IMR-90 (cell line): Measurements from ENCODE around the gene TXNDC5. TPM values are rescaled to one million over a fixed set of nuclear protein-coding genes. Genes with fewer than 3 reads are reported as not detected.

Experiments used
- ATAC-seq: fragments of 200-7000 bp; cut with Tn5 transposase; 2 replicates; pipeline ENCODE4 v1.9.1; 2020; ENCODE audit warnings: low read depth, mild to moderate bottlenecking, moderate library complexity
- BruUV-seq: library from RNA; stranded (reverse); fragments of 400-500 nt; replicated peaks from 2 replicates; lab custom pipeline; 2021; lab: Mats Ljungman, UMichigan
- CTCF ChIA-PET: fragments of 300-600 bp; formaldehyde crosslinking; extraction: SDS; loops from one replicate; lab custom pipeline; 2021; ENCODE audit warnings: antibody characterized with exemption; lab: Yijun Ruan, JAX
- POLR2A ChIA-PET: fragments of 300-600 bp; sonication (Branson Sonifier 250); formaldehyde crosslinking; loops from one replicate; lab custom pipeline; 2022; ENCODE audit warnings: antibody characterized with exemption; ENCODE audit not compliant: unreplicated experiment; lab: Charles Lee
- DNase-seq: peaks from one replicate; pipeline ENCODE4 v3.0.0; 2013
- H2AFZ ChIP-seq: replicated peaks from 2 replicates; pipeline ENCODE3; 2013; ENCODE audit warnings: low read length, mild to moderate bottlenecking; ENCODE audit not compliant: poor library complexity
- H2AK5ac ChIP-seq: 2 replicates; pipeline ENCODE4 v1.6.1; 2013; ENCODE audit warnings: low read depth, low read length, inconsistent platforms
- H2AK9ac ChIP-seq: replicated peaks from 2 replicates; pipeline ENCODE3; 2013; ENCODE audit warnings: mild to moderate bottlenecking, low read depth, low read length, moderate library complexity; ENCODE audit not compliant: poor library complexity
- H2BK120ac ChIP-seq: 2 replicates; pipeline ENCODE4 v1.6.1; 2013; ENCODE audit warnings: low read depth, low read length, inconsistent platforms
- H2BK15ac ChIP-seq: 3 replicates; pipeline ENCODE4 v1.6.1; 2013; ENCODE audit warnings: low read depth, low read length, inconsistent platforms
- H2BK20ac ChIP-seq: 2 replicates; pipeline ENCODE4 v1.6.1; 2013; ENCODE audit warnings: low read depth, mild to moderate bottlenecking, inconsistent platforms, low read length, moderate library complexity
- H2BK5ac ChIP-seq: 2 replicates; pipeline ENCODE4 v1.6.1; 2013; ENCODE audit warnings: mild to moderate bottlenecking, low read depth, low read length, inconsistent platforms; ENCODE audit not compliant: poor library complexity, severe bottlenecking
- H3K14ac ChIP-seq: replicated peaks from 2 replicates; pipeline ENCODE4 v1.6.1; 2013; ENCODE audit warnings: low read depth, low read length, inconsistent platforms
- H3K18ac ChIP-seq: 2 replicates; pipeline ENCODE4 v1.6.1; 2013; ENCODE audit warnings: low read depth, low read length, control low read depth
- H3K23ac ChIP-seq: 2 replicates; pipeline ENCODE4 v1.6.1; 2013; ENCODE audit warnings: low read depth, low read length, inconsistent platforms
- H3K27ac ChIP-seq: 2 replicates; pipeline ENCODE4 v1.5.1; 2013; ENCODE audit warnings: mild to moderate bottlenecking, control low read depth, low read length; ENCODE audit not compliant: insufficient read depth
- H3K27me3 ChIP-seq: 2 replicates; pipeline ENCODE4 v1.6.1; 2013; ENCODE audit warnings: low read length; ENCODE audit not compliant: control insufficient read depth, insufficient read depth
- H3K36me3 ChIP-seq: 2 replicates; pipeline ENCODE4 v1.6.1; 2013; ENCODE audit warnings: low read length, mixed read lengths; ENCODE audit not compliant: control insufficient read depth, insufficient read depth
- H3K4ac ChIP-seq: 2 replicates; pipeline ENCODE4 v1.6.1; 2013; ENCODE audit warnings: low read depth, low read length, inconsistent platforms
- H3K4me1 ChIP-seq: 2 replicates; pipeline ENCODE4 v1.6.1; 2013; ENCODE audit warnings: low read length, mixed read lengths; ENCODE audit not compliant: control insufficient read depth, insufficient read depth
- H3K4me2 ChIP-seq: 2 replicates; pipeline ENCODE4 v1.6.1; 2013; ENCODE audit warnings: low read depth, mild to moderate bottlenecking, control low read depth, low read length, moderate library complexity
- H3K4me3 ChIP-seq: 2 replicates; pipeline ENCODE4 v1.5.1; 2013; ENCODE audit warnings: low read depth, mild to moderate bottlenecking, control low read depth, low read length, moderate library complexity; ENCODE audit not compliant: insufficient read depth
- H3K56ac ChIP-seq: 2 replicates; pipeline ENCODE4 v1.6.1; 2013; ENCODE audit warnings: low read length, inconsistent platforms; ENCODE audit not compliant: insufficient read depth; ENCODE audit errors: extremely low read depth
- H3K79me1 ChIP-seq, 2 experiments: 2 replicates each; pipeline ENCODE4 v1.6.1; 2013; ENCODE audit warnings: low read length in 2 of 2, inconsistent platforms in 1 of 2, low read depth in 1 of 2
- H3K9ac ChIP-seq: 2 replicates; pipeline ENCODE4 v1.6.1; 2013; ENCODE audit warnings: low read depth, low read length, control low read depth
- H3K9me1 ChIP-seq: 2 replicates; pipeline ENCODE4 v1.6.1; 2013; ENCODE audit warnings: low read length, inconsistent platforms; ENCODE audit not compliant: insufficient read depth
- H3K9me3 ChIP-seq: 2 replicates; pipeline ENCODE4 v1.6.1; 2013; ENCODE audit warnings: low read length; ENCODE audit not compliant: control insufficient read depth, insufficient read depth
- H4K20me1 ChIP-seq: 2 replicates; pipeline ENCODE4 v1.6.1; 2013; ENCODE audit warnings: low read length, inconsistent platforms; ENCODE audit not compliant: insufficient read depth
- H4K5ac ChIP-seq: 2 replicates; pipeline ENCODE4 v1.6.1; 2013; ENCODE audit warnings: mild to moderate bottlenecking, low read depth, low read length, control low read depth
- H4K8ac ChIP-seq, 2 experiments: 2 replicates each; pipeline ENCODE4 v1.6.1; 2013; ENCODE audit warnings: low read depth in 2 of 2, low read length in 2 of 2, control low read depth in 1 of 2, inconsistent platforms in 1 of 2
- H4K91ac ChIP-seq: 2 replicates; pipeline ENCODE4 v1.6.1; 2013; ENCODE audit warnings: low read depth, low read length, inconsistent platforms; ENCODE audit not compliant: insufficient read depth
- CEBPB ChIP-seq: IDR thresholded peaks from 2 replicates; pipeline ENCODE4 v1.6.1; 2012; ENCODE audit warnings: low read depth, low read length, improper control_type of control experiment
- FOS ChIP-seq: fragments of 150-350 bp; IDR thresholded peaks from 2 replicates; pipeline ENCODE4 v1.6.1; 2016; ENCODE audit warnings: low read depth, low read length
- MAZ ChIP-seq: IDR thresholded peaks from 2 replicates; pipeline ENCODE4 v1.6.1; 2012; ENCODE audit warnings: low read depth, mild to moderate bottlenecking, low read length, improper control_type of control experiment, moderate library complexity, borderline replicate concordance
- NFE2L2 ChIP-seq: fragments of 150-350 bp; IDR thresholded peaks from 2 replicates; pipeline ENCODE4 v1.6.1; 2016; ENCODE audit warnings: low read depth, mild to moderate bottlenecking, low read length
- RAD21 ChIP-seq: IDR thresholded peaks from 2 replicates; pipeline ENCODE4 v1.6.1; 2012; ENCODE audit warnings: low read length, improper control_type of control experiment
- RCOR1 ChIP-seq: IDR thresholded peaks from 2 replicates; pipeline ENCODE4 v1.6.1; 2012; ENCODE audit warnings: mild to moderate bottlenecking, low read length, improper control_type of control experiment; ENCODE audit not compliant: insufficient replicate concordance
- WGBS, 2 experiments: methylation state at CpG; one replicate each; pipeline versions ENCODE4 v1.1.5 to v1.1.7; 2013; ENCODE audit warnings: missing lambda C conversion rate in 2 of 2; ENCODE audit not compliant: insufficient read length in 1 of 2; ENCODE audit errors: extremely low coverage in 2 of 2; 5-methylcytosine and 5-hydroxymethylcytosine counted together
- dilution Hi-C: fragments of 300-500 bp; cut with HindIII; formaldehyde crosslinking; loops from one replicate; pipeline ENCODE4 v1.14.3; 2018; ENCODE audit warnings: low sequenced_read_pairs; ENCODE audit not compliant: unreplicated experiment
- in situ Hi-C: fragments of 300-500 bp; cut with MboI; formaldehyde crosslinking; loops from 3 replicates; pipeline ENCODE4 v1.14.3; 2019; ENCODE audit warnings: low sequenced_read_pairs, inconsistent platforms, mixed read lengths
- intact Hi-C: fragments of 100-400 bp; cut with micrococcal nuclease; formaldehyde crosslinking; loops from 2 replicates; pipeline ENCODE4 v1.10.0; 2022
- polyA plus RNA-seq, 3 experiments: library from polyadenylated mRNA; depleted of rRNA; stranded (reverse); fragments of >200 nt; gene quantifications; 2 replicates each; pipeline ENCODE4 v1.2.3, GENCODE V29; 2012; ENCODE audit warnings: low replicate concordance in 1 of 3
- total RNA-seq: library from RNA; depleted of rRNA; stranded (reverse); fragments of >200 nt; gene quantifications from 2 replicates; pipeline ENCODE4 v1.2.3, GENCODE V29; 2012
- TF ChIP-seq, protein P1 (sequence below): fragments of 150-350 bp; IDR thresholded peaks from 2 replicates; pipeline ENCODE4 v1.6.1; 2017; ENCODE audit warnings: mild to moderate bottlenecking, antibody characterized with exemption, low read length, low read depth
- TF ChIP-seq, protein P2 (sequence below): conservative IDR thresholded peaks from 2 replicates; pipeline ENCODE4 v1.5.1; 2012; ENCODE audit warnings: mild to moderate bottlenecking, low read depth, low read length, improper control_type of control experiment

The TXNDC5 gene
- total and polyA plus RNA-seq, 2 of the 4 experiments (the other 2 are of a cell fraction): 274 to 439 TPM

DNA sequence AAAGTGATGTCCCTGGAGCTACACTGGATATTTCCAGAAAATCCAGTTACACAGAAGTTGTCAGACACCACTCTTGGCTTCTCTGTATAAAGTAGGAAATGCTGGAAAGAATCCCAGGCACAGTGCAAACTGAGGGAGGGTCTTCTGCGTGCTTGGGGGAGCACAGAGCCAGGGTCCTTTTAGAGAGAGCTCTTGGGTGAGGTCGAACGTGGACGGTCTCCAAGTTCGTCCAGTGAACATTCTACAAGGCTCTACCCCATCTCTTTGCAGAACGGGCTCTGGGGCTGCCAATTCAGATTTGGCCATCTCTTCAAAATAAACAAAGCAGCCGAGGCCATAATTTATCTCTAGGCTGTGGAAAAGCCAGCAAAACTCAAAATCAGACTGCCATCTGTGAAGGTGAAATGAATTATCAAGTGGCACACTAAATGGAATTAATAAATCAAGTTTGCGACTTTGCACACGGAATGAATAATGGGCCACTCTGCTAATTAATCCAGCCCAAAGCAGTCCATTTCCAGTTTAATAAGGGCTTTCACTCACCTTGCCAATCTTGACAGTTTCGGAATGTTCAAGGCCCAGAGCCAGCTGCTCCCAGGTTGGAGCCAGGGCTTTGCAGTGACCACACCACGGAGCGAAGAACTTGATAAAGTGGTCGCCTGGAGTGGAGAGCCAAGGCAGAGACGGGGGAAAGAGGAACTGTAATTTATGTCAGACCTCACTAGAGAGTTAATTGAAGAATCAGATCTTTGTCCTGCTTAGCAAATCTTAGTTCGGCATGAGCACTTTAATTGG lies 19.3 kb downstream of the TXNDC5 start (continued):
- no peak for TF ChIP-seq FOS

DNA sequence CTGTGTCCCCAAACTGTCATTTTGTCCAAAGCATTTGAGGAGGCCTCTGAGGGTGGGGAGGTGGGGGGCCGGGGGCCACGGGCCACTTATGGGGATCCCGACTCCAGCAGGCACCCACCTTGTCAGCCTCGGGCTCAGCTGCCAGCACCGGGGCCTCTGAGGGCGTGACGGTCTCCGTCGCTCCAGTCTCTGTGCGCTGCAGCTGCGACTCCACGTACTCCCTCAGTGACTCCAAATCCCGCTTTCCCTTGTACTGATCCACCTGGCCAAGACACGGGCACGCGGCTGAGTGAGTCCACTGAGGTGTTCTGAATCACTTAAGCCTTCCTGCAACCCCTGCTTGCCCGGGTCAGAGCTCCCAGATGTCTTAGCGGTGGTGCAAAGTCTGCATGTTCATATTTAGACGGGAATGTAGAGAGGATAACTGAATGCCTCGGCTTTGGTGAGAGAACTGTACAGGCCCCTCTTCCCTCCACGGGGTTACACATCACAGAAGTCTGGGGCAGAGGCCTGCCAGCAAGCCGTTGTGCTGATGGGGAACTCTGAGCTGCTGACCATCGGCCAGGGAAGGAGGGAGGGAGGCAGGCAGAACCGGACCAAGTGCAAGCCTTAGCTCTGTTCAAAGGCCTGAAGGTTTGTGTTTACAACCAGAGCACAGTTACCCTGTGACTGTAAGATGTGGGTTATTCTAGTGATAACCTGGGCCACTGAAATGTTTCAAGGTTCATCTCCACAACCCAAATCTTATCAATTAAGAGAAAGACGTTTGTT lies 21.8 kb downstream of the TXNDC5 start:
- TF ChIP-seq NFE2L2 (no peak), RCOR1 (no peak), MAZ (no peak), CEBPB (no peak), RAD21 (no peak)
- TF ChIP-seq, protein P1, sequence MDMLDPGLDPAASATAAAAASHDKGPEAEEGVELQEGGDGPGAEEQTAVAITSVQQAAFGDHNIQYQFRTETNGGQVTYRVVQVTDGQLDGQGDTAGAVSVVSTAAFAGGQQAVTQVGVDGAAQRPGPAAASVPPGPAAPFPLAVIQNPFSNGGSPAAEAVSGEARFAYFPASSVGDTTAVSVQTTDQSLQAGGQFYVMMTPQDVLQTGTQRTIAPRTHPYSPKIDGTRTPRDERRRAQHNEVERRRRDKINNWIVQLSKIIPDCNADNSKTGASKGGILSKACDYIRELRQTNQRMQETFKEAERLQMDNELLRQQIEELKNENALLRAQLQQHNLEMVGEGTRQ: no peak
- TF ChIP-seq, protein P2, sequence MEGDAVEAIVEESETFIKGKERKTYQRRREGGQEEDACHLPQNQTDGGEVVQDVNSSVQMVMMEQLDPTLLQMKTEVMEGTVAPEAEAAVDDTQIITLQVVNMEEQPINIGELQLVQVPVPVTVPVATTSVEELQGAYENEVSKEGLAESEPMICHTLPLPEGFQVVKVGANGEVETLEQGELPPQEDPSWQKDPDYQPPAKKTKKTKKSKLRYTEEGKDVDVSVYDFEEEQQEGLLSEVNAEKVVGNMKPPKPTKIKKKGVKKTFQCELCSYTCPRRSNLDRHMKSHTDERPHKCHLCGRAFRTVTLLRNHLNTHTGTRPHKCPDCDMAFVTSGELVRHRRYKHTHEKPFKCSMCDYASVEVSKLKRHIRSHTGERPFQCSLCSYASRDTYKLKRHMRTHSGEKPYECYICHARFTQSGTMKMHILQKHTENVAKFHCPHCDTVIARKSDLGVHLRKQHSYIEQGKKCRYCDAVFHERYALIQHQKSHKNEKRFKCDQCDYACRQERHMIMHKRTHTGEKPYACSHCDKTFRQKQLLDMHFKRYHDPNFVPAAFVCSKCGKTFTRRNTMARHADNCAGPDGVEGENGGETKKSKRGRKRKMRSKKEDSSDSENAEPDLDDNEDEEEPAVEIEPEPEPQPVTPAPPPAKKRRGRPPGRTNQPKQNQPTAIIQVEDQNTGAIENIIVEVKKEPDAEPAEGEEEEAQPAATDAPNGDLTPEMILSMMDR: no peak
- Histone ChIP-seq H3K4ac (no peak overlapping the region), H3K9me1 (no peaks in the 10 kb centered on the region), H4K20me1 (no peaks in the 10 kb centered on the region), H3K36me3 (peaks cover 81% of the 10 kb centered on the region), H3K56ac (no peak overlapping the region), H2BK120ac (no peak overlapping the region), H3K27ac (no peak overlapping the region), H2AK5ac (no peak overlapping the region), H3K23ac (no peak overlapping the region), H3K27me3 (no peaks in the 10 kb centered on the region), H3K9ac (no peak overlapping the region), H2AFZ (no peak overlapping the region), H2BK15ac (no peak overlapping the region), H2BK5ac (no peak overlapping the region), H3K4me2 (no peak overlapping the region), H3K14ac (no peak overlapping the region), H3K4me1 (no peaks in the 10 kb centered on the region), H3K4me3 (no peak overlapping the region), H3K9me3 (no peaks in the 10 kb centered on the region), H3K79me1 (peaks cover 9 to 11% of the 10 kb centered on the region in 2 experiments), H3K18ac (no peak overlapping the region), H4K91ac (no peak overlapping the region), H4K5ac (no peak overlapping the region), H2BK20ac (no peak overlapping the region), H2AK9ac (no peak overlapping the region), H4K8ac (no peak overlapping the region)
- DNase-seq (no peak), ATAC-seq (no peak)
- CTCF ChIA-PET: no interaction called here
- 97% methylated on average over 11 of the region's 25 CpGs; no CpG with 5 or more reads in 1 of the 2 experiments for WGBS, 2 experiments
- intact Hi-C loops: no loop called here
- in situ Hi-C loops: no loop called here
- BruUV-seq: no TSS peak
- POLR2A ChIA-PET: no interaction called here
- dilution Hi-C loops: no loop called here
